CD4-positive, alpha-beta T cell treated with Interleukin-4 for 4 hours (primary cell): Measurements from ENCODE around the gene MDM2.

ENCODE experiments used
- DNase-seq: peaks from one replicate; pipeline ENCODE4 v3.0.0-alpha.2; 2020

MDM2 gene

DNA sequence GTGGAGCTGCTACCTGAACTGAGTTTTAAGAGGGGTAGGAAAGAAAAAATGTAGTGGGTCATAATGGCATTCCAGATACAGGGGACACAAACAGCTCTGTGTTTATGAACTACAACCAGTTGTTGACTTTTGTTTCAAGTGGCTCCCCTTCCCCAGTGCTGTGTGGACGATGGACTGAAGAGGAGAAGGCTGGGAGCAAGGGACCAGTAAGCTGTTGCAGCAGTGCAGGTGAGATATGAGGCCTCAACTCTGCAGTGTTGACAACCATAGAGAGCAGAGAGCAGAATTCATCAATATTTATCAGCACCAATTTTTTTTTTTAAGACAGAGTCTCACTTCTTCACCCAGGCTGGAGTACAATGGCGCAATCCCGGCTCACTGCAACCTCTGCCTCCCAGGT, 46.6 kb downstream of the MDM2 start:
- DNase-seq, result no peak

DNA sequence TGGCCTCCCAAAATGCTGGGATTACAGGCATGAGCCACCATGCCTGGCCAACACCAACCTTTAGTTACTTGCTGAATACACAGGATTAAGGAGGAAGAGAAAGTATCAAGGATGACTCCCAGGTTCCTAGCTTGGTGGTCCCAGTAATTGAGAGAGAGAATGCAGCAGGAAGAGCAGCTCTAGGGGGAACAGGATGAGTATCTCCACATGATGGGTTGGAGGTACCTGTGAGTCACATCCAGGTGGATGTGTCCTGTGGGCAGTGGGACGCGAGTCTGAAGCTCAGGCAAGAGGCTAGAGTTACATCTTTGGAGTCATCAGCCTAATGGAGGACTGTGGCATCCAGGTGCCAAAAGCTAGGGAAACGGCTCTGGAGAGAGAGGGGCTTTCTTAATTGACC, 47.1 kb downstream of the MDM2 start:
- no peak for DNase-seq

DNA sequence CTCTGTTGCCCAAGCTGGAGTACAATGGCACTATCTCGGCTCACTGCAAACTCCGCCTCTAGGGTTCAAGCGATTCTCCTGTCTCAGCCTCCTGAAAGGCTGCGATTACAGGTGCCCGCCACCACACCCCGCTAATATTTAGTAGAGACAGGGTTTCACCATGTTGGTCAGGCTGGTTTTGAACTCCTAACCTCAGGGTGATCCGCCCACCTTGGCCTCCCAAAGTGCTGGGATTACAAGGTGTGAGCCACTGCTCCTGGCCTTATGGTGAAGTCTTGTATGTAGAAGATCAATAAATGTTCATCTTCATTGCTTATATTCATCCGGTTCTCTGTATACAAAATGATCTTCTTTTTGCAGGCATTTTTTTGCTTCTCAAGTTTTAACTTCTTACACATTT, 47.8 kb downstream of the MDM2 start:
- DNase-seq, result no peak

DNA sequence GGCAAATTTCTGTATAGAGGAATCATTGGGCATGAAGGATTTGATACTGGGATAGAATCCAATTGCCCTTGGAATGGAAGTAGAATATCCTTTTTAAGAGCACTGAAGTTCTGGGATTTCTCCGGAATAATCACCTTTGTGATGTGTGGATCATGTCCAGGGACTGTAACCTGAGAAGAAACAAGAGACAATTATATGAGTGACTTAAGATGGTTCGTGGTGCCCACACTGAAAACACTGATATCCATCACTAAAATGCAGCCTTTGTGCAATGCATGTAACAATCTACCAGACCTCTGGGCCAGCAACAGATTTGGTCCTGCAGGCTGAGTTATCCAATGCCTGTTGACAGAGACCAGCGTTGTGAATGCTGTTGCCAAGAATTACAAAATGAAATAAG, 48.5 kb downstream of the MDM2 start:
- DNase-seq, result no peak

DNA sequence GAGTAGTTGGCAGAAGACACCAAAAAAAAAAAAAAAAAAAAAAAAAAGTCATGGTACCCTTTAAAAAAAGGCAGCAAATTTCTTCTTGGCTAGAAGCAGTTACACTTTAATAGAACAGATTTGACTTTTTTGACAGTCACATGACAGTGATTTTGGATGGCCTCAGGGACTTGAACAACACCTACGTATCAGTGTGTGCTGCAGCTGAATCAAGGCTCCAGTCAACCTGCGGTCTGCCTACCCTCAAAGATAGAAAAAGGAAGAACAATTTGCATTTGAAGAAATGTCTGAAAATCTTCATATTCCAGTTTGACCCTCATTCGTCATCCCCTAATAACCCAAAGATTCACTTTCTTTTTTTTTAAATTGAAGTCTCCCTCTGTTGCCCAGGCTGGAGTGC, 53.9 kb downstream of the MDM2 start:
- DNase-seq, result no peak

DNA sequence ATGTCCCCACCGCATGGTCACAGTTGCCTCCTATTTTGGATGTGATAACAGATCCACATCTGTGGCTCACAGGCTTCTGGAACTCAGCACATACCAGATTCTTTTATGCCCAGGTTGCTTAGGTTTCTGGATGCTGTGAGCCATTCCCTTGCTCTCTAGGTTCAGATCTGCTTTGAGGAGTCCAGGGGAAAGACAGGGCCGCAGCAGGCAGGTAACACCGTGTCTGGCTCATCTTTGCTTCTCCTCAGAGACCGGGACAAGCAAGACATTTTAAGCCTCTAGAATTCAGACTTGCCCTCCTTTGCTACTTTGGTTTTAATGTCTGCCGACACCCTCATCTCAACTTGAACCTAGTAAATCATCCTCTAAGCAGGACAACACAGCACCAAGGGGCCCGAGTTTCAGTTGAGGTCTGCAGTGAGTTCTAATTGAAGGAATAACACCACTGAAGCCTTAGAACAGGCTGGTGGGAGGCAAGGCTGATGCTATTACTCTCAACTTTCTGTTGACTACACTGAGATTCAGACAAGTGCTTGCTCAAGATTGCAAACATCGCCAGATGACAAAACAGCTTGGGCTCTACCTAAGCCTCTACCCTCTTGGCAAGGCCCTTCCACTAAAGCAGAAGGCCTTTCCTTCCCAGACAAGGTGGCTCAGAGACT, 55.3 kb downstream of the MDM2 start:
- DNase-seq, result no peak

DNA sequence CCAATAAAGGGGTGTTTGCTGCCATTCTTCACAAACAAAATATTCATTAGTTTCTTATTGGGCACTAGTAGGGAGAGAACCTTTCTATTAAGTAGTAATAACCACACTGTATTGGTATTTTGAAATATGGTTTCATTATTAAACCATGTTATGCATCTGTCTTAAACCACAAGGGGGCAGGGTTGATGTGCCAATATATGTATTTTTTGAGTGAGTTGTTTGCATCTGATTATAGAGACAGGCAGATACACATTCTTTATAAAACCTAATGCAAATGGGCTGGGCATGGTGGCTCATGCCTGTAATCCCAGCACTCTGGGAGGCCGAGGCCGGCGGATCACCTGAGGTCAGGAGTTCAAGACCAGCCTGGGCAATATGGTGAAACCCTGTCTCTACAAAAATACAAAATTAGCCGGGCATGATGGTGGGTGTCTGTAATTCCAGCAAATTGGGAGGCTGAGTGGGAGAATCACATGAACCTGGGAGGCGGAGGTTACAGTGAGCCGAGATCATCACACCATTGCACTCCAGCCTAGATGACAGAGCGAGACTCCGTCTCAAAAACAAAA, 56.0 kb downstream of the MDM2 start:
- peak; percentile 33 for DNase-seq

DNA sequence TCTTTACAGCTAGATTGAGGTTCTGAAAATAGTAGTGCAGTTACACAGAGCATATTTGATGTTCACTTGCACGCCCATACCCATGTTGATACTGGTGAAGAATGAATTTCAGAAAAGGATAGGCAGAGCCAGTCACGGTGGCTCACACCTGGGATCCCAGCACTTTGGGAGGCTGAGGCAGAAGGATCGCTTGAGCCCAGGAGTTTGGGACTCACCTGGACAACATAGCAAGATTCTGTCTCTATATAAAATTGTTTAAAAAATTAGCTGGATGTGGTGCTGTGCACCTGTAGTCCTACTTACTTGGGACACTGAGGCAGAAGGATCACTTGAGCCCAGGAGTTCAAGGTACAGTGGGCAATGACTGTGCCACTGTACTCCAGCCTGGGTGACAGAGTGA, 56.6 kb downstream of the MDM2 start:
- DNase-seq, result no peak

DNA sequence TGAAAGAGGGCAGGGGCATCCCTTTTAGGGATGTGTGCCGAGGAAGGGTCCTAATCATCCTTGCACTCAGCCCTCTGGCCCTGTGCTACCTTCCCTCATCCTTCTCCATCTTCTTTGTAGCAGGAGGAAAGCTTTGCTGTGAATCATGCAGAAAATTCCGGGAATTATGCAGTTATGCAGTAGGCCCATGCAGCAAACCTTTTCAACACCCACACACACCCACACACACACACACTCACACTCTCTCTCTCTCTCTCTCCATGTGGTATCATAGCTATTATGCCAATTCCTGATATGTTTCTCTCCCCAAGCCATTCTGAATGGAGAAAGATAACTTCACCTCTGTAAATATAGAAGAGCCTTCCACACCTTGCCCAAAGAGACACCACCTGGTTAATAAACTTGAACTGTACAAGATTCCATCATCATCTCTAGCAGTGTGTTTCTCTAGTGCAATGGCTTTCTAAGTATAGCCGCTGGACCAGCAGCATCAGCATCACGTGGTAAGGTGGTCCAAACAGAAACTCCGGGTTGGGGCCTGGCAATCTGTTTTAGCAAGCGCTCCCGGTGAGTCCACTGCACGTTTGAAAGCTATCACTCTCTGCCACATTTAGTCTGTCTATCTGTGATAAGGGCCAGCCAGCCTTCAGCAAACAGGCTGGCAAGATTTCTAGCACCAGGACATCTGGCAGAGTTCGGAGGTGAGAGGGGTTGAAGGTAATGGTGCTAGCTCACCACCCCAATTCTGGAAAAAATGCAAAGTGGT, 57.6 kb downstream of the MDM2 start:
- no peak for DNase-seq

DNA sequence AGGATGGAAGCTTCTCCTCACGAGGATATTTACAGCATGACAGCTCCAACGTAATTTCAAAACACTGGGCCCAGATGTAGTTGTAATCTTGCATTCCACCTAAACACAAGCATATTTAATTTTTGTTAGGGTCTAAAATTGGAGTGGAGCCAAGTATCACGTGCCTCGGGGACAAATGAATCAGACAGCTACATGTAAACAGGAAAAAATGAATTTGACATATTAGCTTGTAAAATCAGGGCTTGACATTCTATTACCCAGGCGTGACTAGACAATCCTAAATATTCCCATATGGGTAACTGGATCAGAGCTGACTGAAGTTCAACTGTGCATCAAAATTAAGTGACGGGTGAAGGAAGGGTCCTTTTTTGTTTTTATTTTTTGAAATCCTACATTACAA, 59.0 kb downstream of the MDM2 start:
- DNase-seq, result no peak

DNA sequence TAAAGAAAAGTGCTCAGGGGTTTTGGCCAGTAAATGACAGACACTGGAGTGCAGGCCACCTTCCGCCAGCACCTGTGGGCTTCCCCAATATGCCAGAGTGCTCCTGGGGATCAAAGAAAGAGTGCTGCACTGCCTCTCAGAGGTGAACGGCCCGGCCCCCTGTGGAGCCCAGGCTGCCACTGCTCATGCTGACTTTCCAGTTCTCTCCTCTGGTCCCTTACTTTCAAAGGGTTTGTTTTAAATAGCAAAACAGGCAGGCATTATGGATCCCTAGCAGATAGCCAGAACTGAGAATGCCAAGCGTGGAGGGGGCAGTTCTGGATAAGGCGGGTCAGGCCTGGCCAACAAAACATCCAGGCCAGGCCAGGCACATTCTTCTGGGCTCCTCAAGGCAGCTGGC, 59.6 kb downstream of the MDM2 start:
- DNase-seq, result no peak

DNA sequence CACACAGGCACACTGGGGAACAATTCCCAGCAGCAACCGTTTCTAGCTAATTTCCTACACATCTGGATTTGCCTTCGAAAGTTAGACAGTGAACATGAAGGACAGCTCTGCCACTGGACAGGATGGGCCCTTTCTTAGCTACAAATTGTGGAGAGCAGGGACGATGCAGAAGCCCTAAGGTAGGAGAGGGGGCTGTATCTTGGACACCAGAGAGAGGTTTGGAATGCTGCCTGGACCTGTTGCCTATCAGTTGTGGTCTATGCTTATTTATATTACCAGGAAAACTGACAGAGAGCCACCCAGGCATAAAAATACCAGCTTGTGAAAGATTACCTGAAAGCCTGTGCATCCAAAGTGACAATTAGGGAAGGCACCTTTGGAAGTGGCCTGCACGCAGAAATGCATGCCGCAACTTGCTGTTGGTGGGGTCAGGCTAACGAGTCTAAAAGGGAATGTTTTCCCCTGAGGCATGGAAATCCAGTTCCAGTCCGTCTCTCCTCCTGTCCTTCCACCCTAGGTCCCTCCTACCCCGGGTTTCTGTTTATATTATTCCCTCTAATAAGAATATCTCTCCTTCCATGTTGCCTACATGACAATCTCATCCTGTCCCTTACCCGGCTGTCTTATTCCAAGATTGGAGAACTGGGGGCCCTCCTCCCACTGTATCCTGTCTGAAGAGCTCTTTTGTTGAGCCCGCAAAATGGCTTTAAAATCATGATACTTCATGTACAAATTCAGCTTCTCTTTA, 60.2 kb downstream of the MDM2 start:
- DNase-seq, result no peak

DNA sequence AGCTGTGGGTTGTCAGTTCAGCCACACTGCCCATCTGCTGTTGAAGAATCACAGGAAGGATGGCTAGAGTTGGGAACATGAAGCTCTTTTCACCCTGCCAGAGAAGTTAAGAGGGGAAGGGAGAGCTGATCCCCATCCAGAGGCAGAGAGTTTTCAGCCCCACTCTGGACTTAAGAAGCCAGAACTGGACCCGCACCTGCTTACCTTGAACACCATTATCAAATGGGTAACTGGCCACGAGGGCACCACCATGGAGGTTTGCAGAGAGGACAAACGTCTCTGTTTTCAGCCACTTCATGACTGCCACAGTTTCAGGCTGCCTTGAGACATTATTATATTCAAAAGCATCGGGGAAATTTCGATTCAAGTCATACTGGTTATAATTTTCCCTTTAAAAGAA, 62.0 kb downstream of the MDM2 start:
- no peak for DNase-seq

DNA sequence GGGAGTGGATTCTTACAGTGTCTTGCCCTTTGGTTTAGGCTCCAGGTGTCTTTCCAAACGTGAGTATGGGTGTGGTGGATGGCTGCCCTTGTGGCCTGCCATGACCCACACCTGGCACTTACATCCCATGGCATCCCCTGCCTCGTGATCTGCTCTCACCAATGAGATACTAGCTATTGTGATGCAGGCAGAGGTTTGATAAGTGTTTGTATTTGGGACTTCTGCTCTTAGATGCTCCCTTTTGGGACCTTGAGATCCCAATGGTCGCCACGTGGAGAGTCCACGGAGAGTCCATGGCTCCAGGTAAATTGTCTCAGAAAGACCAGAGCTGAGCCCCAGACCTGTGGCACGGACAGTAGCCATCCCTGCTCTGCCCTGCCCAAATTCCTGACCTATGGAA, 62.5 kb downstream of the MDM2 start:
- DNase-seq, result no peak

DNA sequence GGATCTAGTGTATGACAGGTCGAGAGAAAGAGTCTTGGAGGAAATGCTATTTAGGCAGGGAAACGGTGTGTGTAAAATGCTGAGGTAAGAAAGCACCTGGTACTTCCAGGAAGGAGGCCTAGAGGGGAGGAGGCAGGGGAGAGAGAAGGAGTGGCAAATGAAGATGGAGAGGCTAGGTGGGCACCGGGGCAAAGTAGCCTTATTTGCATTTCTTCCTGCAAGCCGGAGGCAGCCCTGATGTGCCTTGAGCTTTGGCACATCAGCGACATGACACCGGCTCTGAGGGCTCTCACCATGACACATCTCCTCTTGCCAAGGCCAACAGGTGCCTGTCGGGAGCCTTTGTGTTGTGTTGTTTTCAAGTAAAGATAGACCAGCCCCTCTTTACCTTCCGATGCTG, 63.4 kb downstream of the MDM2 start:
- no peak for DNase-seq

DNA sequence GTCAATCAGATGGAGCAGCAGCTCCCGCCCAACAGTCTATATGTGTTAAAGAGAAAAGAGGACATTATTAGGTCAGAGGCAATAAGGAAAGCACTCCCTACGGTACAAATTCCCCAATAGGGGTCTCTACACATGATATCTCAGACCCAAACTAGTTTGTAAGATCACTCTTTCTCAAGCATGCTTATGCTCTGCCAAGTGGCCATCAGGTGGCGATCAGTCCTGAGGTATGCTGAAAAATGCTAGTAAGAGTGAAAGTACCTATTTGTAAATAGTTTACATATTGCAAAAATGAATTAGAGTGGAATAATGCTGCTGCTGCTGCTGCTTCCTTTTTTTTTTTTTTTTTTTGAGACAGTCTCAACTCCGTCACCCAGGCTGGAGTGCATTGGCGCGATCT, 63.9 kb downstream of the MDM2 start:
- DNase-seq, result no peak

DNA sequence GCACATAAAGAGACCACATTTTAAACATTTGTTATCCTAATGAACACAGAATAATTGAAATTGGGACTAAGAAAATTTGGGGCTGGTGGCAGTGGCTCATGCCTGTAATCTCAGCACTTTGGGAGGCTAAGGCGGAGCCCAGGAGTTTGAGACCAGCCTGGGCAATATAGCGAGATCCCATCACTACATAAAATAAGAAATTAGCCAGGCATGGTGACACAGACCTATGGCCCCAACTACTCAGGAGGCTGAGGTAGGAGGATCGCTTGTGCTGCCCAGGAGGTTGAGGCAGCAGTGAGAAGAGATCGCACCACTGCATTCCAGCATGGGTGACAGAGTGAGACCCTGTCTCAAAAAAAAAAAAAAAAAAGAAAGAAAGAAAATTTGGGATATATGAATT, 65.3 kb downstream of the MDM2 start:
- no peak for DNase-seq

DNA sequence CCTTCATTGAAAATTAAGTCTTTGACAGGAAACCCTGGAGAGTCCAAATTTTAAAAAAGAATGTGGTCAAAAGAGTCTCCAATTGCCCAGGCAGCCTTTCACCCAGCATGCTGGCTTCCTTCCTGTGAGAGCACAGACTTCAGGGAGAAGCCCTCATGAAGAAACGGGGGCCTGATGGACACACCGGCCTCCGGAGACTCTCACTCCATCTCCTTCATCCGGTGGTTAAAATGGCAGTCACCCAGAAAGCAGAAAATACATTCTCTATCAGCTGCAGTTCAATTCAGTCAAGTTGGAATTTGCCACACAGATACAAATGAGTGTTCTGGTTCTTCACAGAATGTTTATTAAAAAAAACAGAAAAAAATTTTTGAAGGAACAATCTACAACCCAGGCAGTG, 68.5 kb downstream of the MDM2 start:
- no peak for DNase-seq

DNA sequence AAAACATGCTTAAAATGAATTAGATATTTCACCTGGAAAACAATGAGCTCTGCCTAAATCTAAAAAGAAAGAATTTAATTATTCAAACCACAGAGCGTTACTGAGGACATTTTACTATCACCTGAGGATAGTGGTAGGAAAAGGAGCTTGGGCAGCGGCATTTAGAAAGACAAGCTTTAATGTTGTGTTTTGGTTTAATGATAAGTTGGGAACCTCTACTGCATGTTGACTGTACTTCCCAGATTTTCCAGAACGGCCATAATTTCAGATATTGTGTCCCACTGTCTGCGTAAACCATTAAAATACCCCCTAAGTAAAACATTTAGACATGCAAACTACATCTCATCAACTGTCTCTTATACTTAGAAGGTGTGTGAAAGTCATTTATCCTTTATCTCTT, 69.6 kb downstream of the MDM2 start:
- DNase-seq, result no peak

DNA sequence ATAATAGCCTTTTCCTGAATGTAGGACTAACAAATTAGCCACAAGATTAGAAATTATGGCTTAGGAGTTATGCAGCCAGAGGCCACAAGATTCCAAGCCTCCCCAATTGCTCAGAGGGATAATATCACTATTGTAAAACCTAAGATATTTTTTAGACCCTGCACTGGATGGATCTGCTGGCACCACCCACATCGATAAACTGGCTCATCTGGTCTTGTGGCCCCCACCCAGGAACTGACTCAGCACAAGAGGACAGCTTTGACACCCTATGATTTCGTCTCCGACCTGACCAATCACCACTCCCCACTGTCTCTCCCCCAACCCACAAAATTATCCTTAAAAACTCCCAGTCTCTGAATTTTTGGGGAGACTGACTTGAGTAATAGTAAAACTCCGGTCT, 70.3 kb downstream of the MDM2 start:
- no peak for DNase-seq

DNA sequence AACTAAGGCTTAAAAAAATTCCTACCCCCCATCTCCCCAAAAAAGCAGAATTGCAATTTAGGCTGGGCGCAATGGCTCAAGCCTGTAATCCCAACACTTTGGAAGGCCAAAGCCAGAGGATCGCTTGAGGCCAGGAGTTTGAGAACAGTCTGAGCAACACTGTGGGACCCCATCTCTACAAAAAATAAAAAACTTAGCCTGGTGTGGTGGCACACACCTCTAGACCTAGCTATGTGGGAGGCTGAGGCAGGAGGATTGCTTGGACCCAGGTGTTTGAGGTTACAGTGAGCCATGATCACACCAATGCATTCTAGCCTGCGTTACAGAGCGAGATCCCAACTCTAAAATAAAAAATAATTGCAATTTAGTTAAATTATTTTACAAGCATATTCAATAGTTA, 70.9 kb downstream of the MDM2 start:
- DNase-seq, result no peak

DNA sequence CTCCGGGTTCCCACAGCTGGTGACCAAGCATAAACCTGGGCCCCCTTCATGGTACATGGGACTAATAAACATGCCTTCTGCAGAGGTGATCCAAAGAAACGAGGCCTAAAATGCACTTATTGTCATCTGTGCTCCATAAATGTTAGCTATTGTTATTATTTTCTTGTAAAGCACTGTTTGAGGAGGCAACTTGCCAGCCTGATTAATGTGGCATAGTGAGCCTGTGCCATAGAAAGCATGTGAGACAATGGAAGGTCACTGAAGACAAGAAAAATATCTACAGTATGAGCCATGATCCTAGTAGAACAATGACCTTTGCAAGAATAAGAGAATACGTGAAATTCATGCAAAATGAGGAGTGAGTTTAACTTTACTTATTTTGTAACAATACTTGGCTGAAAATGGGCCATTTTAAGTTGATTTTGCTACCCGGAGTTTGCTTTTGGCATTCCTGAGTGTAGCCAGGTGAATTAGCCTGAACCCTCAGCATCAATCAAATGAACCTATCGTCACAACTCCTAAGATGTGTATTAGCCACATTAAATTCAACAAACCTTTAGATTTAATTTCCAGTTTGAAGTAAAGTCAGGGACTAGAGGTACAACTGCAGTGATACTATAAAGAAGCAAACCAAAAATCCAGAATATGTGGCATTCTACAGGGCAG, 72.8 kb downstream of the MDM2 start:
- no peak for DNase-seq

DNA sequence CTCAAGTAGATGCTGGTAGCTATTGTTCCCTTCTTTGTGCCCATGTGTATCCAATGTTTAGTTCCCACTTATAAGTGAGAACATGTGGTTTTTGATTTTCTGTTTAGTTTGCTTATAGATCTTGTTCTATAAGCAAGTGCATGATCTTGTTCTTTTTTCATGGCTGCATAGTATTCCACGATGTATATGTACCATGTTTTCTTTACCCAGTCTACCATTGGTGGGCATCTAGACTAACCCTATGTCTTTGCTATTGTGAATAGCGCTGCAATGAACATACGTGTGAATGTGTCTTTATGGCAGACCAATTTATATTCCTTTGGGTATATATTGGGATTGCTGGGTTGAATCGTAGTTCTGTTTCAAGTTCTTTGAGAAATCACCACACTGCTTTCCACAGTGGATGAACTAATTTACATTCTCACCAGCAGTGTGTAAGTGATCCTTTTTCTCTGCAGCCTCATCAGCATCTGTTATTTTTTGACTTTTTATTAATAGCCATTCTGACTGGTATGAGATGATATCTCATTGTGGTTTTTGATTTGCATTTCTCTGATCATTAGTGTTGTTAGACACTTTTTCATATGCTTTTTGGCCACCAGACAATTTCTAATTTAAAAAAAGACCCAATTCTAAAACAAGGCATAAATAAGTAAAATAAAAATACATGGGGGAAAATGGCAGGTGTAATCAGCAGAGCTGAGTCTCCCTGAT, 74.4 kb downstream of the MDM2 start:
- DNase-seq, result no peak
